Effector CD8-positive, alpha-beta T cell (primary cell): ENCODE data around the gene FBLN2.

Experiments
- DNase-seq: peaks from one replicate; lab custom pipeline; 2025; lab: John Stamatoyannopoulos, UW

Gene FBLN2

GRCh38 chr3:13648060-13649001 lies 99.4 kb downstream of the FBLN2 start:
- peak; percentile 70 for DNase-seq

- DNase-seq: peak; percentile 78
Observed at GRCh38 chr3:13650210-13651056, 101.5 kb downstream of the FBLN2 start.

- DNase-seq: no peak
Observed at GRCh38 chr3:13651057-13651400, 102.1 kb downstream of the FBLN2 start.

- DNase-seq: no peak
Observed at GRCh38 chr3:13651775-13652428, 103.0 kb downstream of the FBLN2 start.

GRCh38 chr3:13652728-13653127 lies 103.8 kb downstream of the FBLN2 start:
- DNase-seq: no peak

- DNase-seq: no peak
Observed at GRCh38 chr3:13653631-13654279, 104.8 kb downstream of the FBLN2 start.

- DNase-seq: no peak
Observed at GRCh38 chr3:13654330-13655060, 105.6 kb downstream of the FBLN2 start.

- no peak for DNase-seq
Observed at GRCh38 chr3:13655061-13655913, 106.4 kb downstream of the FBLN2 start.

- DNase-seq: no peak
Observed at GRCh38 chr3:13656584-13657301, 107.8 kb downstream of the FBLN2 start.

- DNase-seq: peak; percentile 45
Observed at GRCh38 chr3:13657660-13658435, 108.9 kb downstream of the FBLN2 start.

GRCh38 chr3:13658681-13659080 lies 109.8 kb downstream of the FBLN2 start:
- DNase-seq: no peak

- no peak for DNase-seq
Observed at GRCh38 chr3:13659221-13659969, 110.5 kb downstream of the FBLN2 start.

GRCh38 chr3:13660042-13660874 lies 111.3 kb downstream of the FBLN2 start:
- DNase-seq: no peak

- no peak for DNase-seq
Observed at GRCh38 chr3:13661121-13661520, 112.2 kb downstream of the FBLN2 start.

- no peak for DNase-seq
Observed at GRCh38 chr3:13662238-13662847, 113.4 kb downstream of the FBLN2 start.

GRCh38 chr3:13663781-13664535 lies 115.0 kb downstream of the FBLN2 start:
- DNase-seq: no peak
